Measurements from ENCODE around the gene SLC6A19.

SLC6A19 gene

DNA sequence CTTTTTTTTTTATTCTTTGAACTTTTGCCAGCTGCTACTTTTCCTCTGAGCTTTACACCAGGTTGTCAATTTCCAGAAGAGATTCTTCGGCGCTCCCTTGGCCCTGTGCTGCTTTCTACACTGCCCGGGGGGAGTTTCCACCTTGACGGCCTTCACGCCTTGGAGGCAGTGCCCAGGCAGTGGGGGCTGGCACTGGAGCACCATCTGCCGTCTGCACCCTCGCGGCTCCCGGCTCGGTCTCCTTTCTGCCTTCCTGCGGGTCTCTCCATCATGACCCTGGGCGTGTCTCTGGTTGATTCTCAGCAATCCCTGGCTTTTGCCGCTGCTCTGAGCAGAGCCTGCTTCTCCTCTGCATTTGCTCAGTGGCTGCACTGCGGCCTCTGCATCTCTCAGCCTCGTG, 26.7 kb downstream of the SLC6A19 start:
- no peak for TF ChIP-seq GATA3 (IDR thresholded peaks at IDR 0.05; ENCODE audit: low read depth, low read length)

DNA sequence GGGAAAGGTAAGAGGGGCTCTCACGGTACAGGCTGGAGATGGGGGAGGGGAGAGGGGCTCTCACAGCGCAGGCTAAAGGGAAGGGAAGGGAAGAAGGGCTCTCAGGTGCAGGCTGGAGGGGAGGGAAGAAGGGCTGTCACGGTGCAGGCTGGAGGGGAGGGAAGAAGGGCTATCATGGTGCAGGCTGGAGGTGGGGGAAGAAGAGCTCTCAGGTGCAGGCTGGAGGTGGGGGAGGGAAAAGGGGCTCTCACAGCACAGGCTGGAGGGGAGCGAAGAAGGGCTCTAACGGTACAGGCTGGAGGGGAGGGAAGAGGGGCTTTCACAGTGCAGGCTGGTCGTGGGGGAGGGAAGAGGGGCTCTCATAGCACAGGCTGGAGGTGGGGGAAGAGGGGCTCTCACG, 28.4 kb downstream of the SLC6A19 start:
- TF ChIP-seq GATA3 (IDR thresholded peaks at IDR 0.05; ENCODE audit: low read depth, low read length): no peak
- TF ChIP-seq GATA2 (IDR thresholded peaks at IDR 0.05; ENCODE audit: low read depth, low read length): no peak

DNA sequence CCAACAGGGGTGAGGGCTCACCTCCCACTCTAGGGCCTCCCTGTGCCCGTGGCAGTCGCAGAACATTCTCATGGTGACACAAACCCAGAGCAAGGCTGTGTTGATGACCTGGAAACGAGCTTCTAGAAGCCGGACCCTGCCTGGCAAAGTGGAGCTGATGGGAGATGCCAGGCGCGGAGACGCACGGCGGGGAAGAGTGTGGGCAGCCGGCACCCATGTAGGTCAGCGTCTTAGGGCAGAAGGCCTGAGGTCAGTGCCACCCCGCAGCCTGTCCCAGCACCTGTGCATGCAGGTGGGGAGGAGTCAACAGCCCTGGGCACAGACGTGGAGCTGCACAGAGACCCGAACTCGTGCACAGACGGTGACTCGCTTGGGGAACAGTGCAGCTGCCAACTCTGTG, 29.2 kb downstream of the SLC6A19 start:
- TF ChIP-seq GATA3 (IDR thresholded peaks at IDR 0.05; ENCODE audit: low read depth, low read length) (no peak), GATA2 (IDR thresholded peaks at IDR 0.05; ENCODE audit: low read depth, low read length) (no peak)

DNA sequence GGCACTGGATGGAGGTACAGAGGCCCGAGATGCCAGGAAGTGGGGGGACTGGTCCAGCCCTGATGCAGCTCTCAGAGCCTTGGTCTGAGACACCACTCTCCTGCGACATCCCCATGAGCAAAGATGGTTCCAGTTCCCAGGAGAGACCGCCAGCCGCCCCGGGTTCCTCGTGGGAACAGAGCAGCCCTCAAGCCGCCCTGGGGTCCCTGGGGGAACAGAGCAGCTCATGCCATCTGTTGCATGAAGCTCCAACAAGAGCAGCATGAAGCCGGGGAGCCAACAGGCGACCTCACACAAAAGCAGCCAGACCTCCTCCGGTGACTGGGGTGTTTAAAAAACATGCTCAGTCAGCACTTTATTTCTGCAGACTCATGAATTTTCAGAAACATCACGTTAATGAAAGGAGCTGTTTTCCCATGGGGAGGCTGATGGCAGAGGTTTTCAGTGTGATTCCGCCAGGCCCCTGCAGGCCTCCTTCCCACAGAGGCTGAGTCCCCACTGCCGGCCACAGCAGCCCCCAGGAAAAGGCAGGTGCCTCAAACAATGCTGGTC, 30.0 kb downstream of the SLC6A19 start:
- no peak for TF ChIP-seq GATA2 (IDR thresholded peaks at IDR 0.05; ENCODE audit: low read depth, low read length)
- no peak for TF ChIP-seq GATA3 (IDR thresholded peaks at IDR 0.05; ENCODE audit: low read depth, low read length)

DNA sequence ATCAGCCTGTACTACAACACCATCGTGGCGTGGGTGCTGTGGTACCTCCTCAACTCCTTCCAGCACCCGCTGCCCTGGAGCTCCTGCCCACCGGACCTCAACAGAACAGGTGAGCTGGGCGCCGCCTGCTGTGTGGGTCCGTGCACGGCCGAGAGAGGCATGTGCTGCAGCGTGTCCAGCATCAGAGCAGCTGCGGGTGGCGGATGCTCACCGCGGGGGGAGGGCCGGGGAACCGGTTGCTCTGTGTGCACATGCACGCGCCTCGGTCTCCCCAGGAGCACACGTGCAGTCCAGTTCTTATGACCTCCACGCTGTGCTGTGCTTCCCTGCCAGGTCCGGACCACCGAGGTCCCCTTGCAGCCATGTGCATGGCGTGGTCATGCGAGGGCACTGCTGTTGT, 31.4 kb downstream of the SLC6A19 start:
- TF ChIP-seq GATA2 (IDR thresholded peaks at IDR 0.05; ENCODE audit: low read depth, low read length) (no peak), GATA3 (IDR thresholded peaks at IDR 0.05; ENCODE audit: low read depth, low read length) (no peak)

DNA sequence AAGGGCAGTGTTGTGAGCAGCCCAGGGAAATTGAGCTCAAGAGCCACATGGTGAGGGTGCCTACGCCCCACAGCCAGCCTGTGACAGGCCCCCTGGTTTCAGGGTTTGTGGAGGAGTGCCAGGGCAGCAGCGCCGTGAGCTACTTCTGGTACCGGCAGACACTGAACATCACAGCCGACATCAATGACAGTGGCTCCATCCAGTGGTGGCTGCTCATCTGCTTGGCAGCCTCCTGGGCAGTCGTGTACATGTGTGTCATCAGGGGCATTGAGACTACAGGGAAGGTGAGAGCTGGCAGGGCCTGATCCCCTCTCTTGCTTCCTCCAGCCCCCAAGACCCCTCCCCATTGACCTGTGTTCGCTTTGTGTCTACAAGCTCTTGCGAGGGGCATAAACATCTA, 34.0 kb downstream of the SLC6A19 start:
- TF ChIP-seq GATA3 (IDR thresholded peaks at IDR 0.05; ENCODE audit: low read depth, low read length): no peak
- no peak for TF ChIP-seq GATA2 (IDR thresholded peaks at IDR 0.05; ENCODE audit: low read depth, low read length)

DNA sequence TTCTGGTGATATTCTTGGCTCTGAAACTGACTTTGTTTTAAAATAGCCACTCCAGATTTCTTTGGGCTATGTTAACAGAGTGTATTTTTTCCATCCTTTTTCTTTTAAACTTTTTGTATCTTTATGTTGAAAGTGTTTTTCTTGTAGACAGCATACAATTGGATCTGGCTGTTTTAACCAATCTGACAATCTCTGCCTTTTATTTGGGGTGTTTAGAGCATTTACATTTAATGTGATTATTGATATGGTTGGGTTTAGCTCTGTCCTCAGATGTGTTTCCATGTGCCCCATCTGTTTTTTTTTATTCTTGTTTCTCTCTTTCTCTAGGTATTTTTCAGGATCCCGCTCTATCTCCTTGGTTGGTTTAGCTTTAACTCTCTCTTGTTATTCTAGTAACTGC, 34.4 kb downstream of the SLC6A19 start:
- no peak for TF ChIP-seq GATA2 (IDR thresholded peaks at IDR 0.05; ENCODE audit: low read depth, low read length)
- TF ChIP-seq GATA3 (IDR thresholded peaks at IDR 0.05; ENCODE audit: low read depth, low read length): no peak

DNA sequence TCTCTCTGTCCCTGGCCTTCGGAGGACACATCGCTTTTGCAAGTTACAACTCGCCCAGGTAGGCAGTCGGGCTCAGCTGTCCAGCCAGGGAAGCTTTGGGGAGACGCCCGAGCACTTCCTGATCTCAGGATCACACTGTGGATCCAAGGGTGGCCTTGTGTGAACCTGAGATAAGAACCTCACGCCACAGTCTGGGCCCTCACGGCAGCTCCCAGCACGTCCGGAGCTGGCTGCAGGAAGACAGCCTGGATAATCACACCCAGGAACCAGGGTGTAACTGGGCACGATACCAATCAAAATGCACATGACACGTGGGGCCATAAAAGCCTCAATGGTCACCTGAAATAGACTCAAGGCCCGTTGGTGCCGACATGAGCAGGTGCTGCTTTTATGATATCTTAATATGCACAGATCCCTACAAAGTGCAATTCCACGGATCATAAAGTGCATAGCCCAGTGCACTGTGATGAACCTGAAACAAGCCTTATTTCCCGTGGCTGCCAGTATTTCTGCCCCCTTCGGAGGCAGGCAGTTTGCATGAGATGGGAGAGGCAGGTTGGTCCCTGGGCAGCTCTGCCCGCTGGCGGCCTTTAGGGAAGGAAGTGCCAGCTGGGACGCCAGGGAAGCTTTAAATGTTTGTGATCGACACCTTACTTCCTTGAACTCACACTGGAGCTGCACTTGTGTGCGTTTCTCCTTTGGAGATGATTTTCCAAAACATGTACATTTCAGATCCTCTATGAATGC, 38.3 kb downstream of the SLC6A19 start:
- no peak for TF ChIP-seq GATA3 (IDR thresholded peaks at IDR 0.05; ENCODE audit: low read depth, low read length)
- no peak for TF ChIP-seq GATA2 (IDR thresholded peaks at IDR 0.05; ENCODE audit: low read depth, low read length)

DNA sequence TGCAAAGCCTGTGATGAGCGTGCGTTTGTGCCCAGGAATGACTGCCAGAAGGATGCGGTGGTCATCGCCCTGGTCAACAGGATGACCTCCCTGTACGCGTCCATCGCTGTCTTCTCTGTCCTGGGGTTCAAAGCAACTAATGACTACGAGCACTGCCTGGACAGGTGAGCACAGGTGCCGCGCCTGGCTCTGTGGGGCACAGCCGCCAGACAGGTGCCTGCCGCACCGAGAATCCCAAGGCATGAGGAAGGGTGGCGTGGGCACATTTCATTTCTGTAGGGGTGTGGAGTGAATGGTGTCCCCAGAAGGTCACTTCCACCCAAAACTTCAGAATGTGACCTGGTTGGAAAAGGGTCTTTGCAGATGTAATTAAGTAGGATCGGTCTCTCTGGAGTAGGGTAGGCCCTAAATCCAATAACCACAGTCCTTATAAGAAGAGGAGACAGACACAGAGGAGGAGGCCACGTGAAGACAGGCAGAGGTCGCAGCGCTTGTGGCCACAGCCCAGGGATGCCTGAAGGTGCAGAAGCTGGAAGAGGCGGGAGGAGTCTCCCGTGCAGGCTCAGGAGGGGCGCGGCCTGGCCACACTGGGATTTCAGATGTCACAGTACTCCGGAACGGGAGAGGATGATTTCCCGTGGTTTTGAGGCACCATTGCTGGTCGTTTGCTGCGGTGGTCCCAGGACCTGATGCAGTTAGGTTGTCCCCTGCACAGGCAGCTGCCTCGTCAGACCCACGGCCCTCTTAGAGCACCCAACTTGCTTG, 39.3 kb downstream of the SLC6A19 start:
- TF ChIP-seq GATA2 (IDR thresholded peaks at IDR 0.05; ENCODE audit: low read depth, low read length) (no peak), GATA3 (IDR thresholded peaks at IDR 0.05; ENCODE audit: low read depth, low read length) (no peak)

DNA sequence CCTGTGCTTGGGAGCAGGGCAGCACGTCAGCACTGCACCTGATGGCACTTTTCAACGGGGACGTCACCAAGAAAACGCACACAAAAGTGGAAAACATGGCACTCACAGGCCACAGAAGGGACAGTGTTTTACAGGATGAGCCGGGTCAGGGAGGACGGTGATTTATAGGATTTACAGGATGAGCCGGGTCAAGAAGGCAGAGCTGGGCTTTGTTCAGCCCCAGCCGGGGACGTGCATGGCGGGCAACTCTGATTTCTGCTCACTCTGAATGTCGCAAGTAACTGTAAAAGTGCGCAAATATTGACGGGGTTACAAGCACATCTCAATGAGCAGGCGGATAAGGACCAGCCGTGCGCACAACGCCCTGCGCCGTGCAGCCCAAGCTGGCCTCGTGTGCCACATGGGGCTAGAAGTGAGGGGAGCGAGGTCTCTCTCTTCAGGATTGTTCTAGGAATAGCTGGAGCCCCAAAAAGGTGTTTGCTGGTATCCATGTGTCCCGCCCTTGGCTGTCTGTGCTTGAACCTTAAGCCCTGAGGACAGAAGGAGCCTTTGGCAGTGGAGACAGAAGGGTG, 40.2 kb downstream of the SLC6A19 start:
- TF ChIP-seq GATA2 (IDR thresholded peaks at IDR 0.05; ENCODE audit: low read depth, low read length) (no peak), GATA3 (IDR thresholded peaks at IDR 0.05; ENCODE audit: low read depth, low read length) (no peak)

DNA sequence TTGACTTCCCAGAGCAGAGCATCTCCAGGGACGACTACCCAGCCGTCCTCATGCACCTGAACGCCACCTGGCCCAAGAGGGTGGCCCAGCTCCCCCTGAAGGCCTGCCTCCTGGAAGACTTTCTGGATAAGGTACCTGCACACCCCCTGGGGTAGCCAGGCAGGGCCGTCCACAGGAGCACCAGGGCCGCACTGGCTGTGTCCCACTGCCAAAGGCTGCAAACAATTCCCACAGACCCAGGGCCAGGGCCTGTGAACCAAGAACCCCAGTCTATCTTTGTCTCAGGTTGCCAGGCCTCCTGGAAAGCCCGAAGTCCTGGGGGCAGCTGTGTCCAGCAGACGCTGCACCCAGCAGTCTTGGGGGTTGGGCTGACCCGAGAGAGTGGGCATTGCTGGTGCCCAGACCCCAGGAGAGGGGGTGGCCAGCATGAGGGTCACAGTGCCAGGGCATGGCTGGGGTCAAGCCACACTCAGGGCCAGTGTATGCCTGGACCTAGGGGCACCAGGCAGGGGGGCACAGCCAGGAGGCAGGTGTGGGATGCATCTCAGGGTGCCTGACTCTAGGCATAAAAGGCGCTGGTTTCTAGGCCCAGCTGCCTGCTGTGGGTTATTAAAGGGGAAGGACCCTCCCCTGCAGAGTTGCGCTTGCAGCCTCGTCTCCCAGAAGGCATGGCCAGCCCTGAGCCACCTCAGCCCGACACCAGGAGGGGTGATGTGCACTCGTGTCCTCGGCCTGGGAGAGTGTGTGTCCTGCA, 41.5 kb downstream of the SLC6A19 start:
- TF ChIP-seq GATA2 (IDR thresholded peaks at IDR 0.05; ENCODE audit: low read depth, low read length): no peak
- TF ChIP-seq GATA3 (IDR thresholded peaks at IDR 0.05; ENCODE audit: low read depth, low read length): no peak

DNA sequence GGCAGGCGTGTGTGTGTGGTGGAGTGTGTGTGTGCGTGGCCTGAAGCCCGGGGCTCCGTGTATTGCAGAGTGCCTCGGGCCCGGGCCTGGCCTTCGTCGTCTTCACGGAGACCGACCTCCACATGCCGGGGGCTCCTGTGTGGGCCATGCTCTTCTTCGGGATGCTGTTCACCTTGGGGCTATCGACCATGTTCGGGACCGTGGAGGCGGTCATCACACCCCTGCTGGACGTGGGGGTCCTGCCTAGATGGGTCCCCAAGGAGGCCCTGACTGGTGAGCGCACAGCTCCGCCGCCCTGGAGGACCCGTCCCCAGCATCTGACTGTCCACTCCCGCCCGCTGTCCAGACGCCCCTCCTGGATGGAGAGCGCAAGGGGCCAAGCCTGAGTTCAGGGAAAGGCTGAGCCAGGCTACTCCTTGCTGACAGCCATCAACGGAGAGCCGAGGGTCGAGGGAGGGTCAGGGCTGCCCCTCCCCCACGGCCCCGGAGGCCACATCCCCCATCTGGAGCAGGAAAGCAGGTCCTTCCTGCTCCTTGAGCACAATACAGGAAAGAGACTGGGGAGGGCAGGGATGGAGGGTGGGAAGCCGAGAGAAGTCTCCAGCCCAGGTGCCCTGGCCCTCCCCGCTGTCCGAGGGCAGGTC, 42.2 kb downstream of the SLC6A19 start:
- TF ChIP-seq GATA2 (IDR thresholded peaks at IDR 0.05; ENCODE audit: low read depth, low read length) (no peak), GATA3 (IDR thresholded peaks at IDR 0.05; ENCODE audit: low read depth, low read length) (no peak)

DNA sequence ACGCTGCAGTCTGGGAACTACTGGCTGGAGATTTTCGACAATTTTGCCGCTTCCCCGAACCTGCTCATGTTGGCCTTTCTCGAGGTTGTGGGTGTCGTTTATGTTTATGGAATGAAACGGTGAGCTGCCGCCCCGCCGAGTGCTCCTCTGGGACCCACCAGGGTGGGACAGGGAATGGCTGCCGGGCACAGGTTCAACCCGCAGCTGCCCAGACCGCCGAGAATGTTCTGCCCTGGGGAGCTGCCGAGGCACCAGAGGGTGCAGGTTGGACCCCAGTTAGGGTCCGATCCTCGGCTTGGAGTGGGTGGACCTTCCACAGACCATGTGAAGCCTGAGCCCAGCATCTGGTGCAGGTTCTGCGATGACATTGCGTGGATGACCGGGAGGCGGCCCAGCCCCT, 42.9 kb downstream of the SLC6A19 start:
- TF ChIP-seq GATA3 (IDR thresholded peaks at IDR 0.05; ENCODE audit: low read depth, low read length): no peak
- no peak for TF ChIP-seq GATA2 (IDR thresholded peaks at IDR 0.05; ENCODE audit: low read depth, low read length)
